BLaER1 treated with 17β-estradiol and CSF1 and Interleukin-3, amounts not matched to agents 10 nM and 100 nM (cell line): ENCODE results near the gene ERBB4.

Experiments
- H3K27ac ChIP-seq, 11 experiments: shearing (Covaris generic); formaldehyde crosslinking; 2 replicates each; pipeline ENCODE4 v1.8.1; 2022
- H3K27me3 ChIP-seq, 11 experiments: shearing (Covaris generic); formaldehyde crosslinking; 2 replicates each; pipeline ENCODE4 v1.8.1; 2022
- H3K36me3 ChIP-seq, 11 experiments: shearing (Covaris generic); formaldehyde crosslinking; 2 replicates each; pipeline ENCODE4 v1.8.1; 2022
- H3K4me1 ChIP-seq, 10 experiments: shearing (Covaris generic); formaldehyde crosslinking; 2 replicates each; pipeline ENCODE4 v1.8.1; 2022
- H3K4me2 ChIP-seq, 11 experiments: shearing (Covaris generic); formaldehyde crosslinking; 2 replicates each; pipeline ENCODE4 v1.8.1; 2022
- H3K4me3 ChIP-seq, 10 experiments: shearing (Covaris generic); formaldehyde crosslinking; 2 replicates each; pipeline ENCODE4 v1.8.1; 2022
- H3K9ac ChIP-seq, 11 experiments: shearing (Covaris generic); formaldehyde crosslinking; 2 replicates each; pipeline ENCODE4 v1.8.1; 2022
- H3K9me3 ChIP-seq, 11 experiments: shearing (Covaris generic); formaldehyde crosslinking; replicated peaks in 1 of 11; 2 replicates each; pipeline ENCODE4 v1.8.1; 2022
- H4K20me1 ChIP-seq, 11 experiments: shearing (Covaris generic); formaldehyde crosslinking; 2 replicates each; pipeline ENCODE4 v1.8.1; 2022
- Cebpa-rat ChIP-seq, 11 experiments: shearing (Covaris generic); IDR thresholded peaks; 2 replicates each; pipeline ENCODE4 v1.8.1; 2022

ERBB4 gene

GRCh38 chr2:212538305-212539071 is at the start of gene ERBB4:
Gene ERBB4, minus strand, starts transcription at chr2:212538802. Its CDS starts 272 bp downstream, at chr2:212538530.
- no peaks in the 10 kb centered on the region for H3K36me3 ChIP-seq
- H3K4me1 ChIP-seq = peaks cover 0 to 28% (median 3%) of the 10 kb centered on the region in 10 experiments; a peak in 9 of 20 replicates
- peak within 1 kb of the TSS; percentile 61 to 73 (median 64) for H3K4me3 ChIP-seq
- no peak for TF ChIP-seq Cebpa-rat (IDR thresholded peaks at IDR 0.05)
- peaks cover 0 to 6% (median 0%) of the 10 kb centered on the region in 11 experiments; a peak in 1 of 22 replicates for H4K20me1 ChIP-seq
- H3K27me3 ChIP-seq = peaks cover 33 to 55% (median 47%) of the 10 kb centered on the region in 11 experiments
- H3K9ac ChIP-seq = peak within 1 kb of the TSS in 10 of 11 experiments; percentile 0 to 67 (median 36); a peak in 12 of 22 replicates
- peak within 1 kb of the TSS in 1 of 11 experiments; percentile 49; a peak in 2 of 22 replicates for H3K27ac ChIP-seq
- peaks cover 20 to 34% (median 32%) of the 10 kb centered on the region in 11 experiments for H3K9me3 ChIP-seq
- H3K4me2 ChIP-seq = peak within 1 kb of the TSS; percentile 76 to 91 (median 88)

GRCh38 chr2:212580117-212580516 is 41.5 kb upstream of the ERBB4 start:
- Histone ChIP-seq H3K27me3 (no peaks in the 10 kb centered on the region), H4K20me1 (no peaks in the 10 kb centered on the region), H3K36me3 (no peaks in the 10 kb centered on the region), H3K9ac (no peak overlapping the region), H3K27ac (no peak overlapping the region), H3K4me2 (no peak overlapping the region), H3K4me1 (no peaks in the 10 kb centered on the region), H3K4me3 (no peak overlapping the region), H3K9me3 (peaks cover 0 to 6% (median 0%) of the 10 kb centered on the region in 11 experiments; a peak in 1 of 22 replicates)
- TF ChIP-seq Cebpa-rat (IDR thresholded peaks at IDR 0.05) = no peak

GRCh38 chr2:212556296-212556695 is 17.7 kb upstream of the ERBB4 start:
- Histone ChIP-seq H3K9me3 (no peaks in the 10 kb centered on the region), H4K20me1 (no peaks in the 10 kb centered on the region), H3K27ac (no peak overlapping the region)

GRCh38 chr2:212554233-212554632 is 15.6 kb upstream of the ERBB4 start:
- Histone ChIP-seq H3K27ac (no peak overlapping the region), H3K4me2 (no peak overlapping the region), H3K36me3 (no peaks in the 10 kb centered on the region), H3K27me3 (no peaks in the 10 kb centered on the region), H3K9me3 (no peaks in the 10 kb centered on the region), H4K20me1 (no peaks in the 10 kb centered on the region), H3K4me1 (no peaks in the 10 kb centered on the region), H3K9ac (no peak overlapping the region), H3K4me3 (no peak overlapping the region)
- no peak for TF ChIP-seq Cebpa-rat (IDR thresholded peaks at IDR 0.05)

More at GRCh38 chr2:212556296-212556695, 17.7 kb upstream of the ERBB4 start:
- H3K27me3 ChIP-seq = no peaks in the 10 kb centered on the region
- H3K4me3 ChIP-seq = no peak overlapping the region
- TF ChIP-seq Cebpa-rat (IDR thresholded peaks at IDR 0.05) = no peak
- H3K4me1 ChIP-seq = no peaks in the 10 kb centered on the region
- H3K4me2 ChIP-seq = no peak overlapping the region
- no peak overlapping the region for H3K9ac ChIP-seq
- H3K36me3 ChIP-seq = no peaks in the 10 kb centered on the region

- Histone ChIP-seq H3K36me3 (no peaks in the 10 kb centered on the region), H3K9me3 (no peaks in the 10 kb centered on the region), H3K9ac (no peak overlapping the region), H3K27ac (no peak overlapping the region), H3K27me3 (no peaks in the 10 kb centered on the region), H3K4me3 (no peak overlapping the region), H4K20me1 (no peaks in the 10 kb centered on the region), H3K4me2 (no peak overlapping the region), H3K4me1 (no peaks in the 10 kb centered on the region)
- TF ChIP-seq Cebpa-rat (IDR thresholded peaks at IDR 0.05) = no peak
These were observed 11.3 kb upstream of the ERBB4 start for GRCh38 chr2:212549941-212550340.

- Histone ChIP-seq H3K4me2 (no peak overlapping the region), H3K27me3 (no peaks in the 10 kb centered on the region), H3K36me3 (no peaks in the 10 kb centered on the region), H3K27ac (no peak overlapping the region), H3K4me1 (no peaks in the 10 kb centered on the region), H3K4me3 (no peak overlapping the region), H4K20me1 (no peaks in the 10 kb centered on the region), H3K9me3 (no peaks in the 10 kb centered on the region), H3K9ac (no peak overlapping the region)
- TF ChIP-seq Cebpa-rat (IDR thresholded peaks at IDR 0.05) = no peak
These were observed 10.9 kb upstream of the ERBB4 start for GRCh38 chr2:212549463-212549862.

- H3K9ac ChIP-seq = no peak overlapping the region
- H3K4me2 ChIP-seq = no peak overlapping the region
- no peak overlapping the region for H3K4me3 ChIP-seq
- H4K20me1 ChIP-seq = no peaks in the 10 kb centered on the region
- no peaks in the 10 kb centered on the region for H3K27me3 ChIP-seq
- H3K27ac ChIP-seq = no peak overlapping the region
- H3K4me1 ChIP-seq = no peaks in the 10 kb centered on the region
- TF ChIP-seq Cebpa-rat (IDR thresholded peaks at IDR 0.05) = no peak
- no peaks in the 10 kb centered on the region for H3K9me3 ChIP-seq
- no peaks in the 10 kb centered on the region for H3K36me3 ChIP-seq
These were observed 9.8 kb upstream of the ERBB4 start for GRCh38 chr2:212548455-212548819.

- Histone ChIP-seq H4K20me1 (no peaks in the 10 kb centered on the region), H3K4me2 (no peak overlapping the region), H3K36me3 (no peaks in the 10 kb centered on the region), H3K9ac (no peak overlapping the region), H3K27me3 (no peaks in the 10 kb centered on the region), H3K9me3 (no peaks in the 10 kb centered on the region), H3K4me1 (no peaks in the 10 kb centered on the region), H3K4me3 (no peak overlapping the region), H3K27ac (no peak overlapping the region)
- TF ChIP-seq Cebpa-rat (IDR thresholded peaks at IDR 0.05) = no peak
These were observed 9.3 kb upstream of the ERBB4 start for GRCh38 chr2:212547716-212548454.

GRCh38 chr2:212546669-212547068 is 8.1 kb upstream of the ERBB4 start:
- Histone ChIP-seq H4K20me1 (no peaks in the 10 kb centered on the region), H3K4me2 (no peak overlapping the region), H3K27me3 (no peaks in the 10 kb centered on the region), H3K4me3 (no peak overlapping the region), H3K27ac (no peak overlapping the region), H3K9me3 (no peaks in the 10 kb centered on the region), H3K4me1 (no peaks in the 10 kb centered on the region), H3K9ac (no peak overlapping the region), H3K36me3 (no peaks in the 10 kb centered on the region)
- no peak for TF ChIP-seq Cebpa-rat (IDR thresholded peaks at IDR 0.05)
